Breast epithelium (tissue), 3 donors: ENCODE data around the gene LYSMD2.

ENCODE experiments used
- POLR2A ChIP-seq: fragments of 450-650 bp; IDR thresholded peaks from one replicate; pipeline ENCODE4 v1.6.1; 2016; ENCODE audit warnings: antibody characterized with exemption, mild to moderate bottlenecking, moderate library complexity
- TF ChIP-seq, protein P1 (sequence below), 3 donors: fragments of 450-650 bp; IDR thresholded peaks; one replicate each; pipeline ENCODE4 v1.5.1; 2016 to 2017; ENCODE audit warnings: antibody characterized with exemption in 3 of 3, mild to moderate bottlenecking in 3 of 3, moderate library complexity in 3 of 3

DNA sequence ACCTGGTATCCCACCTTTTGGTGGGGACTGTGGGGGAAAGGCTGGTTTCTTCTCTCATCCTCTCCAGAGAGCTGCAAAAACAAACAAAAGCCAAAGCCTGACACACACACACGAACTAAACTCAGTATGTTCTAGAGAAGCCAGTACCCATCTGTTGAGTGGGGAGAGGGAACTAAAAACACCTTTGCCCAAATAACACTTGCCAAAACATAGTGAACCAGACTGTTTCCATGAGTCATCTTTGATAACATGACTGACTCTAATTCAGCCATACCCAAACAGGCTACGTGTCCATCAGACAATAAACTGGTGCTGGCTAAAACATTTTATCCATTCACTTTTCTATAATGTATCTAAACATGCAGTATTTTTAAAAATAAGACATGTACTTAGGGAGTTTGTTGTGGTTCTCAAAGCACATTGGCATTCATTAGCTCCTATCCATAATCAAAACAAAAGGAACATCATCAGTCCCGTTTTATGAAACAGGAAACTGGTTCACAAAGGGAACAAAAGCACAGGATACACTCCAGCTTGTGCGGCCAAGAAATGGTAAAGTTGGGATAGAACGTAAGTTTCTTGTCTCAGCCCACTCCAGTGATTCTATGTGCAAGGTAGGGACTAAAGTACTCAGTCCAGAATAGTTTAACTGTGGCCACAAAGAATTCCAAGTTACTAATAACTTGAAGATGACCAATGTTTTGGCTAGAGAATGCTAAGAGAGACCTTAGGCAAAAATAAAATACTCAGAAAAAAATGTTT, 16.1 kb downstream of the LYSMD2 start:
- TF ChIP-seq, protein P1, sequence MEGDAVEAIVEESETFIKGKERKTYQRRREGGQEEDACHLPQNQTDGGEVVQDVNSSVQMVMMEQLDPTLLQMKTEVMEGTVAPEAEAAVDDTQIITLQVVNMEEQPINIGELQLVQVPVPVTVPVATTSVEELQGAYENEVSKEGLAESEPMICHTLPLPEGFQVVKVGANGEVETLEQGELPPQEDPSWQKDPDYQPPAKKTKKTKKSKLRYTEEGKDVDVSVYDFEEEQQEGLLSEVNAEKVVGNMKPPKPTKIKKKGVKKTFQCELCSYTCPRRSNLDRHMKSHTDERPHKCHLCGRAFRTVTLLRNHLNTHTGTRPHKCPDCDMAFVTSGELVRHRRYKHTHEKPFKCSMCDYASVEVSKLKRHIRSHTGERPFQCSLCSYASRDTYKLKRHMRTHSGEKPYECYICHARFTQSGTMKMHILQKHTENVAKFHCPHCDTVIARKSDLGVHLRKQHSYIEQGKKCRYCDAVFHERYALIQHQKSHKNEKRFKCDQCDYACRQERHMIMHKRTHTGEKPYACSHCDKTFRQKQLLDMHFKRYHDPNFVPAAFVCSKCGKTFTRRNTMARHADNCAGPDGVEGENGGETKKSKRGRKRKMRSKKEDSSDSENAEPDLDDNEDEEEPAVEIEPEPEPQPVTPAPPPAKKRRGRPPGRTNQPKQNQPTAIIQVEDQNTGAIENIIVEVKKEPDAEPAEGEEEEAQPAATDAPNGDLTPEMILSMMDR (IDR thresholded peaks at IDR 0.05): no peak
- no peak for TF ChIP-seq POLR2A
